Measurements from ENCODE around the gene FRMD4A. TPM values are rescaled to one million over a fixed set of nuclear protein-coding genes. Genes with fewer than 3 reads are reported as not detected.
"Not testable (repeated sequence)": the region's sequence is repeated elsewhere in the genome, so short reads cannot be mapped to it uniquely, and the experiment has no call there.

The FRMD4A gene
- total RNA-seq, 1 donor from 2014 or later = 28.2 TPM

DNA sequence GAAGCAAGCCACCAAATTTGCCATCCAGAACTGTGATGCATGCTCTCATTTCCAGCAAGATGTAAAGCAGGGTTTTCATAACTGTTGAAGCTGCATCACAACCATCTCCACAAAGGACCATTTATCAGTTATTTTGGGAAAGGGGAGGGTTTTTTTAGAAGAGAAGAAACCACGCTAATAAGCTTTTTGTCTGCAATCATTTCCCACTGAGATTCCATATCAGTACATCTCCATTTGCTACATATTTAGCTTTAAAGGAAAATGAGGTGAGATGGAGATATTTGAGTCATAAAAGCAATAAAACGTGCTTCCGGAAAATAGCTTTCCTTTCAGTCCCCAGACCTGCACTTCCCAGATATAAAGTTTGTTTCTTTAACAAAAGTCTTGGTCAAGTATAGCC is 258.2 kb downstream of the FRMD4A start:
- Histone ChIP-seq H3K27me3 (ENCODE audit: control insufficient read depth, insufficient read depth, low read length) (no peaks in the 10 kb centered on the region), H3K4me3 (ENCODE audit: low read depth, low read length) (no peak overlapping the region), H3K36me3 (ENCODE audit: control insufficient read depth, insufficient read depth, low read length) (no peaks in the 10 kb centered on the region)
- no peak for DNase-seq (ENCODE audit: low read depth)
- TF ChIP-seq, protein P1, sequence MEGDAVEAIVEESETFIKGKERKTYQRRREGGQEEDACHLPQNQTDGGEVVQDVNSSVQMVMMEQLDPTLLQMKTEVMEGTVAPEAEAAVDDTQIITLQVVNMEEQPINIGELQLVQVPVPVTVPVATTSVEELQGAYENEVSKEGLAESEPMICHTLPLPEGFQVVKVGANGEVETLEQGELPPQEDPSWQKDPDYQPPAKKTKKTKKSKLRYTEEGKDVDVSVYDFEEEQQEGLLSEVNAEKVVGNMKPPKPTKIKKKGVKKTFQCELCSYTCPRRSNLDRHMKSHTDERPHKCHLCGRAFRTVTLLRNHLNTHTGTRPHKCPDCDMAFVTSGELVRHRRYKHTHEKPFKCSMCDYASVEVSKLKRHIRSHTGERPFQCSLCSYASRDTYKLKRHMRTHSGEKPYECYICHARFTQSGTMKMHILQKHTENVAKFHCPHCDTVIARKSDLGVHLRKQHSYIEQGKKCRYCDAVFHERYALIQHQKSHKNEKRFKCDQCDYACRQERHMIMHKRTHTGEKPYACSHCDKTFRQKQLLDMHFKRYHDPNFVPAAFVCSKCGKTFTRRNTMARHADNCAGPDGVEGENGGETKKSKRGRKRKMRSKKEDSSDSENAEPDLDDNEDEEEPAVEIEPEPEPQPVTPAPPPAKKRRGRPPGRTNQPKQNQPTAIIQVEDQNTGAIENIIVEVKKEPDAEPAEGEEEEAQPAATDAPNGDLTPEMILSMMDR (IDR thresholded peaks at IDR 0.05; ENCODE audit: insufficient read depth, low read length, poor library complexity, severe bottlenecking) = no peak

- Histone ChIP-seq H3K27me3 (ENCODE audit: control insufficient read depth, insufficient read depth, low read length) (no peaks in the 10 kb centered on the region), H3K4me3 (ENCODE audit: low read depth, low read length) (no peak overlapping the region), H3K36me3 (ENCODE audit: control insufficient read depth, insufficient read depth, low read length) (no peaks in the 10 kb centered on the region)
- no peak for DNase-seq (ENCODE audit: low read depth)
- TF ChIP-seq, protein P1 (IDR thresholded peaks at IDR 0.05; ENCODE audit: insufficient read depth, low read length, poor library complexity, severe bottlenecking) = no peak
Observed at GRCh38 chr10:14071956-14072355, 258.8 kb downstream of the FRMD4A start.

GRCh38 chr10:14068601-14069250 is 262.0 kb downstream of the FRMD4A start:
- TF ChIP-seq, protein P1 (IDR thresholded peaks at IDR 0.05; ENCODE audit: insufficient read depth, low read length, poor library complexity, severe bottlenecking) = no peak
- H3K27me3 ChIP-seq (ENCODE audit: control insufficient read depth, insufficient read depth, low read length) = no peaks in the 10 kb centered on the region
- no peak for DNase-seq (ENCODE audit: low read depth)
- no peaks in the 10 kb centered on the region for H3K36me3 ChIP-seq (ENCODE audit: control insufficient read depth, insufficient read depth, low read length)
- no peak overlapping the region for H3K4me3 ChIP-seq (ENCODE audit: low read depth, low read length)

DNA sequence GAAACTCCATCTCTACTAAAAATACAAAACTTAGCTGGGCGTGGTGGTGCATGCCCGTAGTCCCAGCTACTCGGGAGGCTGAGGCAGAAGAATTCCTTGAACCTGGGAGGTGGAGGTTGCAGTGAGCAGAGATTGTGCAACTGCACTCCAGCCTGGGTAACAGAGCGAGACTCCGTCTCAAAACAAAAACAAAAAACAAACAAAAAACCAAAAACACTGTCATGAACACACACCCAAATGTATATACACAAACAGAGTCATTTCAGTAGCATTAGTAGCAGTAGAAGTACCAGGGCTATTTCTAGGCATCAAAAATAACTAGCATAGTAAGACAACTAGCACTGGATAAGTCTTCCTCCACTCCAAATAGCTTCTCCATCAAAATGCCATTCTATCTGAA is 263.1 kb downstream of the FRMD4A start:
- H3K27me3 ChIP-seq (ENCODE audit: control insufficient read depth, insufficient read depth, low read length); H3K36me3 ChIP-seq (ENCODE audit: control insufficient read depth, insufficient read depth, low read length); DNase-seq (ENCODE audit: low read depth); H3K4me3 ChIP-seq (ENCODE audit: low read depth, low read length): not testable (repeated sequence)

DNA sequence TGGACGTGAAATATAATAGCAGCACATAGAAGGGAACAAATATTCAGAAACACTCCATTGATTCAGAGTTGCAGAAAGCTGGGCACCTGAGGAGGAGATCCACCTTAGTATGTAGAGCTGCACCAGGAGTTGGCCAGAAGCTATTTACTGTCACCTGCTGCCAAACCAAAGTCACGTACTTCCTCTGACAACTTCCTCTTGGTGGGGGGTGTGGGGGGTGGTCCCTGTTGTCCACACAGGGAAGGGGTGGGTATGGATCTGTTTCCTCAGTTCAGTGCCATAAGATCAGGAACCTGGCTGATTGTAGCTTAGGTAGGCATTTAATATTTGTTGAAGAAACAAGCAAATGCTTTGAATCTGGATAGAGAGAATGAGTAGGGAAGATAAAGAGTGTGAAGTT is 264.6 kb downstream of the FRMD4A start:
- DNase-seq (ENCODE audit: low read depth) = no peak
- Histone ChIP-seq H3K36me3 (ENCODE audit: control insufficient read depth, insufficient read depth, low read length) (no peaks in the 10 kb centered on the region), H3K4me3 (ENCODE audit: low read depth, low read length) (no peak overlapping the region), H3K27me3 (ENCODE audit: control insufficient read depth, insufficient read depth, low read length) (no peaks in the 10 kb centered on the region)
- TF ChIP-seq, protein P1 (IDR thresholded peaks at IDR 0.05; ENCODE audit: insufficient read depth, low read length, poor library complexity, severe bottlenecking) = no peak

- Histone ChIP-seq H3K36me3 (ENCODE audit: control insufficient read depth, insufficient read depth, low read length) (no peaks in the 10 kb centered on the region), H3K4me3 (ENCODE audit: low read depth, low read length) (no peak overlapping the region), H3K27me3 (ENCODE audit: control insufficient read depth, insufficient read depth, low read length) (no peaks in the 10 kb centered on the region)
- TF ChIP-seq, protein P1 (IDR thresholded peaks at IDR 0.05; ENCODE audit: insufficient read depth, low read length, poor library complexity, severe bottlenecking) = no peak
- DNase-seq (ENCODE audit: low read depth) = peak; percentile 34
Observed at GRCh38 chr10:14063531-14064285, 267.0 kb downstream of the FRMD4A start.
